Measurements from ENCODE around the gene RSPH3. TPM values are rescaled to one million over a fixed set of nuclear protein-coding genes. Genes with fewer than 3 reads are reported as not detected.

Gene RSPH3
- total and polyA plus RNA-seq, 10 of the 15 experiments (the other 5 are each of a cell fraction or from before 2014, with no cell fraction given): 0.40 to 3.5 (median 1.4) TPM

DNA sequence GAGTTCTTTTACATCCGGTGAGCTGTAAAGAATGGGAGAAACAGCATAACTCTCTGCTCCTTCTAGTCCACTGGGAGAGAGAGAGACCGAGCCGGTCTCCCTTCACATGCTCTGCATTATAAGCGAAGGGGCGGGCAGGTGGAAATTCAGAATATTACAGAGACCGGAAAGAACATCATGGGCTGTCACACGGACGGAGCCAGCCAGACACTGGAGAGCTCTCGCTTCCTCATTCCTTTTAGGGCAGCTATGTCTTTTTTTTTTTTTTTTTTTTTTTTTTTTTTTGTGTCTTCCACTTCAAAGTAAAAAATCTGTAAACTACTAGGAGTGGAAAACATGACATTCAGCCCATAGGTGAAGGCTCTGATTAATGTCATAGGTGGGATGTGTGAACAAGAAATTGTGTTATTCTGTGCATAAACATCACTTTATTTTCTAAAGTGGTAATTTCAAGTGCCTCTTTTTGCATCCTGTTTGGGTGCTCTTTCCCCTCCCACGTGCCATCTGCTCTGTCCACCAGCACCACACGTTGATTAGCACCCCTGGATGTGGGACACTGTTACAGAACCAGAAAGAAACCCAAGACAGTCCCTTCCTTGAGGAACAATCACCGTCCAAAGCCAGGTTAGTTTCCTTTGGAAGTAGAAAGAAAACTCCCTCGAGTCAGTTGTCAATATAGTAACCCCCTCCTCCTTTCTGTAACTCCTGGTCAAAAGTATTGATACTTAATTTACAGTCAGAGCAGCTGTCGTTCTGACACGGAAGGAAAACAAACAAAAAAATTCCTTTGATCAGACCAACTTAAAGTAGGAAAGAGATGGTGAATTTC is 45.1 kb upstream of the RSPH3 start, which contains the start of gene TAGAP (continued):
- no peak for TF ChIP-seq NFXL1 (IDR thresholded peaks at IDR 0.05; ENCODE audit: borderline replicate concordance)
- no peak for TF ChIP-seq TCF7 (IDR thresholded peaks at IDR 0.05; ENCODE audit: borderline replicate concordance)
- no peak for TF ChIP-seq MEF2B (IDR thresholded peaks at IDR 0.05; ENCODE audit: partially characterized antibody, poor library complexity, severe bottlenecking)
- peak; percentile 46 for TF ChIP-seq MXI1 (IDR thresholded peaks at IDR 0.05; ENCODE audit: low read depth, low read length)
- TF ChIP-seq, protein P1, sequence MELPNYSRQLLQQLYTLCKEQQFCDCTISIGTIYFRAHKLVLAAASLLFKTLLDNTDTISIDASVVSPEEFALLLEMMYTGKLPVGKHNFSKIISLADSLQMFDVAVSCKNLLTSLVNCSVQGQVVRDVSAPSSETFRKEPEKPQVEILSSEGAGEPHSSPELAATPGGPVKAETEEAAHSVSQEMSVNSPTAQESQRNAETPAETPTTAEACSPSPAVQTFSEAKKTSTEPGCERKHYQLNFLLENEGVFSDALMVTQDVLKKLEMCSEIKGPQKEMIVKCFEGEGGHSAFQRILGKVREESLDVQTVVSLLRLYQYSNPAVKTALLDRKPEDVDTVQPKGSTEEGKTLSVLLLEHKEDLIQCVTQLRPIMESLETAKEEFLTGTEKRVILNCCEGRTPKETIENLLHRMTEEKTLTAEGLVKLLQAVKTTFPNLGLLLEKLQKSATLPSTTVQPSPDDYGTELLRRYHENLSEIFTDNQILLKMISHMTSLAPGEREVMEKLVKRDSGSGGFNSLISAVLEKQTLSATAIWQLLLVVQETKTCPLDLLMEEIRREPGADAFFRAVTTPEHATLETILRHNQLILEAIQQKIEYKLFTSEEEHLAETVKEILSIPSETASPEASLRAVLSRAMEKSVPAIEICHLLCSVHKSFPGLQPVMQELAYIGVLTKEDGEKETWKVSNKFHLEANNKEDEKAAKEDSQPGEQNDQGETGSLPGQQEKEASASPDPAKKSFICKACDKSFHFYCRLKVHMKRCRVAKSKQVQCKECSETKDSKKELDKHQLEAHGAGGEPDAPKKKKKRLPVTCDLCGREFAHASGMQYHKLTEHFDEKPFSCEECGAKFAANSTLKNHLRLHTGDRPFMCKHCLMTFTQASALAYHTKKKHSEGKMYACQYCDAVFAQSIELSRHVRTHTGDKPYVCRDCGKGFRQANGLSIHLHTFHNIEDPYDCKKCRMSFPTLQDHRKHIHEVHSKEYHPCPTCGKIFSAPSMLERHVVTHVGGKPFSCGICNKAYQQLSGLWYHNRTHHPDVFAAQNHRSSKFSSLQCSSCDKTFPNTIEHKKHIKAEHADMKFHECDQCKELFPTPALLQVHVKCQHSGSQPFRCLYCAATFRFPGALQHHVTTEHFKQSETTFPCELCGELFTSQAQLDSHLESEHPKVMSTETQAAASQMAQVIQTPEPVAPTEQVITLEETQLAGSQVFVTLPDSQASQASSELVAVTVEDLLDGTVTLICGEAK (IDR thresholded peaks at IDR 0.05; ENCODE audit: borderline replicate concordance): peak; percentile 72; the same call in 1 of the 2 replicates
- TF ChIP-seq, protein P2, sequence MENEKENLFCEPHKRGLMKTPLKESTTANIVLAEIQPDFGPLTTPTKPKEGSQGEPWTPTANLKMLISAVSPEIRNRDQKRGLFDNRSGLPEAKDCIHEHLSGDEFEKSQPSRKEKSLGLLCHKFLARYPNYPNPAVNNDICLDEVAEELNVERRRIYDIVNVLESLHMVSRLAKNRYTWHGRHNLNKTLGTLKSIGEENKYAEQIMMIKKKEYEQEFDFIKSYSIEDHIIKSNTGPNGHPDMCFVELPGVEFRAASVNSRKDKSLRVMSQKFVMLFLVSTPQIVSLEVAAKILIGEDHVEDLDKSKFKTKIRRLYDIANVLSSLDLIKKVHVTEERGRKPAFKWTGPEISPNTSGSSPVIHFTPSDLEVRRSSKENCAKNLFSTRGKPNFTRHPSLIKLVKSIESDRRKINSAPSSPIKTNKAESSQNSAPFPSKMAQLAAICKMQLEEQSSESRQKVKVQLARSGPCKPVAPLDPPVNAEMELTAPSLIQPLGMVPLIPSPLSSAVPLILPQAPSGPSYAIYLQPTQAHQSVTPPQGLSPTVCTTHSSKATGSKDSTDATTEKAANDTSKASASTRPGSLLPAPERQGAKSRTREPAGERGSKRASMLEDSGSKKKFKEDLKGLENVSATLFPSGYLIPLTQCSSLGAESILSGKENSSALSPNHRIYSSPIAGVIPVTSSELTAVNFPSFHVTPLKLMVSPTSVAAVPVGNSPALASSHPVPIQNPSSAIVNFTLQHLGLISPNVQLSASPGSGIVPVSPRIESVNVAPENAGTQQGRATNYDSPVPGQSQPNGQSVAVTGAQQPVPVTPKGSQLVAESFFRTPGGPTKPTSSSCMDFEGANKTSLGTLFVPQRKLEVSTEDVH (IDR thresholded peaks at IDR 0.05; ENCODE audit: low read depth, partially characterized antibody): no peak
- TF ChIP-seq, protein P3, sequence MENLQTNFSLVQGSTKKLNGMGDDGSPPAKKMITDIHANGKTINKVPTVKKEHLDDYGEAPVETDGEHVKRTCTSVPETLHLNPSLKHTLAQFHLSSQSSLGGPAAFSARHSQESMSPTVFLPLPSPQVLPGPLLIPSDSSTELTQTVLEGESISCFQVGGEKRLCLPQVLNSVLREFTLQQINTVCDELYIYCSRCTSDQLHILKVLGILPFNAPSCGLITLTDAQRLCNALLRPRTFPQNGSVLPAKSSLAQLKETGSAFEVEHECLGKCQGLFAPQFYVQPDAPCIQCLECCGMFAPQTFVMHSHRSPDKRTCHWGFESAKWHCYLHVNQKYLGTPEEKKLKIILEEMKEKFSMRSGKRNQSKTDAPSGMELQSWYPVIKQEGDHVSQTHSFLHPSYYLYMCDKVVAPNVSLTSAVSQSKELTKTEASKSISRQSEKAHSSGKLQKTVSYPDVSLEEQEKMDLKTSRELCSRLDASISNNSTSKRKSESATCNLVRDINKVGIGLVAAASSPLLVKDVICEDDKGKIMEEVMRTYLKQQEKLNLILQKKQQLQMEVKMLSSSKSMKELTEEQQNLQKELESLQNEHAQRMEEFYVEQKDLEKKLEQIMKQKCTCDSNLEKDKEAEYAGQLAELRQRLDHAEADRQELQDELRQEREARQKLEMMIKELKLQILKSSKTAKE (IDR thresholded peaks at IDR 0.05; ENCODE audit: low read depth, poor library complexity, severe bottlenecking): no peak
- no peak for TF ChIP-seq PAX5 (IDR thresholded peaks at IDR 0.05; ENCODE audit: borderline replicate concordance, low read depth, low read length)
- no peak for TF ChIP-seq MTA3 (IDR thresholded peaks at IDR 0.05; ENCODE audit: borderline replicate concordance, low read length)
- no peak for TF ChIP-seq YBX1 (IDR thresholded peaks at IDR 0.05)
- TF ChIP-seq, protein P4, sequence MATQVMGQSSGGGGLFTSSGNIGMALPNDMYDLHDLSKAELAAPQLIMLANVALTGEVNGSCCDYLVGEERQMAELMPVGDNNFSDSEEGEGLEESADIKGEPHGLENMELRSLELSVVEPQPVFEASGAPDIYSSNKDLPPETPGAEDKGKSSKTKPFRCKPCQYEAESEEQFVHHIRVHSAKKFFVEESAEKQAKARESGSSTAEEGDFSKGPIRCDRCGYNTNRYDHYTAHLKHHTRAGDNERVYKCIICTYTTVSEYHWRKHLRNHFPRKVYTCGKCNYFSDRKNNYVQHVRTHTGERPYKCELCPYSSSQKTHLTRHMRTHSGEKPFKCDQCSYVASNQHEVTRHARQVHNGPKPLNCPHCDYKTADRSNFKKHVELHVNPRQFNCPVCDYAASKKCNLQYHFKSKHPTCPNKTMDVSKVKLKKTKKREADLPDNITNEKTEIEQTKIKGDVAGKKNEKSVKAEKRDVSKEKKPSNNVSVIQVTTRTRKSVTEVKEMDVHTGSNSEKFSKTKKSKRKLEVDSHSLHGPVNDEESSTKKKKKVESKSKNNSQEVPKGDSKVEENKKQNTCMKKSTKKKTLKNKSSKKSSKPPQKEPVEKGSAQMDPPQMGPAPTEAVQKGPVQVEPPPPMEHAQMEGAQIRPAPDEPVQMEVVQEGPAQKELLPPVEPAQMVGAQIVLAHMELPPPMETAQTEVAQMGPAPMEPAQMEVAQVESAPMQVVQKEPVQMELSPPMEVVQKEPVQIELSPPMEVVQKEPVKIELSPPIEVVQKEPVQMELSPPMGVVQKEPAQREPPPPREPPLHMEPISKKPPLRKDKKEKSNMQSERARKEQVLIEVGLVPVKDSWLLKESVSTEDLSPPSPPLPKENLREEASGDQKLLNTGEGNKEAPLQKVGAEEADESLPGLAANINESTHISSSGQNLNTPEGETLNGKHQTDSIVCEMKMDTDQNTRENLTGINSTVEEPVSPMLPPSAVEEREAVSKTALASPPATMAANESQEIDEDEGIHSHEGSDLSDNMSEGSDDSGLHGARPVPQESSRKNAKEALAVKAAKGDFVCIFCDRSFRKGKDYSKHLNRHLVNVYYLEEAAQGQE (IDR thresholded peaks at IDR 0.05; ENCODE audit: low read depth, low read length): peak; percentile 53; the same call in 1 of the 2 replicates
- 0 out of 2 replicates have a peak, but pooled peaks have one; percentile 21 for TF ChIP-seq TCF12 (IDR thresholded peaks at IDR 0.05; ENCODE audit: low read depth, low read length)
- TF ChIP-seq SRF (IDR thresholded peaks at IDR 0.05; ENCODE audit: low read depth in 2 of 2, low read length in 2 of 2): peak; percentile 74 to 97
- no peak for TF ChIP-seq ZNF24 (IDR thresholded peaks at IDR 0.05)
- TF ChIP-seq JUNB (IDR thresholded peaks at IDR 0.05): no peak

Measured in GM12878 (cell line).